Measurements from ENCODE around the gene MAP3K14.

The MAP3K14 gene

GRCh38 chr17:45277216-45277849 is 39.5 kb downstream of the MAP3K14 start:
- peak; percentile 86 for DNase-seq

- DNase-seq = no peak
Observed at GRCh38 chr17:45276031-45276430, 40.8 kb downstream of the MAP3K14 start.

- no peak for DNase-seq
Observed at GRCh38 chr17:45274033-45274432, 42.8 kb downstream of the MAP3K14 start.

DNA sequence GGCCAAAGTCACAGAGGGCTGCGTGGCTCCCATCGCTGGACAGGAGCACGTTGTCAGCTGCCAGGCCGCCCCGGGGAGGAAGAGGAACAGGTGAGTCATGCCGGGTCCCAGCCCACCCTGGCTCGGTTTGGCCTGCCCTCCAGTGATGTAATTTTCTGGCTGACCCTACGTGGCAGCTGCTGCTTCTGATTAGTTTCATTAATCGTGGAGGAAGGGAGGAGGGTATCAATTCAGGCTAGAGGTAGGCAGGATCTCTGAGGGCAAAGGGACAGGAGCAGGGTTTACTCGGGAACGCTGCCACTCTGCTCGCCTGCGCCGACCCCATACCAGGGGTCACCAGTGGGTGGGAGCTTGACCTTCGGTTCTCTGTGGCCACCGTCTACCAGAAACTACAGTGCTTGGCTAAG is 43.3 kb downstream of the MAP3K14 start:
- DNase-seq = no peak

GRCh38 chr17:45271603-45272002 is 45.2 kb downstream of the MAP3K14 start:
- no peak for DNase-seq

- DNase-seq = peak; percentile 60
Observed at GRCh38 chr17:45270828-45271418, 45.9 kb downstream of the MAP3K14 start.

DNA sequence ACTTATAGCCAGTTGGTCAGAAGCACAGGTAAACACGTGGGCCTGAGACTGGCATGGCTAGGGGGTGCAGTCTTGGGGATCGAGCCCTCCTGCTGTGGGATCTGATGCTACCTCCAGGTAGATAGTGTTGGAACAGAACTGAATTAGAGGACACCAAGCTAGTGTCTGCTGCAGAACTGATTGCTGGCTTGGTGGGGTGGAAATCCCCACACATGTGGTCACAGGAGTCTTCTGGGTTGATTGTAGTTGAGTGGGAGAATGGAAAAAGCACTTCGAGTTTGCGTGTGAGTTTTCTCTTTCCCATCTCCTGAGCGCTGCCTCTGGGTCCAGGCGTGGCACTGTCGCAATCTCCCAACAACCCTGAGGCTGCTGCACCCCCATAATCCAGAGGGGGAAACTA is 46.9 kb downstream of the MAP3K14 start:
- no peak for DNase-seq

- no peak for DNase-seq
Observed at GRCh38 chr17:45267436-45268055, 49.3 kb downstream of the MAP3K14 start.

GRCh38 chr17:45266372-45266926 is 50.4 kb downstream of the MAP3K14 start:
- DNase-seq = no peak

DNA sequence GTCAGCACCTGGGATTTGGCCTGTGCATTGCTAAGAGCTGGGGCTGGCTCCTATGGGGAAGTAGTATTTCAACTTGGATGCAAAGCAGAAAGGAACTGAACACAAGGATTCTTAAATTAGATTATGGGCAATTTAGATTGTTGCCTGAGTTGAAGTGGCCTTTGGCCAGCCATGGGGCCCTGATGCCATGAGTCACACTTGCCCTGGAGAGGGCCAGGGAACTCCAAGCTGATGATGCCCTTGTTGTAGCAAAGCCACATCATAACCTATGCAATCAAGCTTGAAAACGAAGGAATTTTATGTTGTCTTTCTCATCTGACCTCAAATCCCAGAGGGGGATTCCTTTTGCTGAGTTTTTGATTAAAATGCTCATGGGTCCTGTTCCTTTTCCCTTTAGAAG is 51.0 kb downstream of the MAP3K14 start:
- DNase-seq = no peak

DNA sequence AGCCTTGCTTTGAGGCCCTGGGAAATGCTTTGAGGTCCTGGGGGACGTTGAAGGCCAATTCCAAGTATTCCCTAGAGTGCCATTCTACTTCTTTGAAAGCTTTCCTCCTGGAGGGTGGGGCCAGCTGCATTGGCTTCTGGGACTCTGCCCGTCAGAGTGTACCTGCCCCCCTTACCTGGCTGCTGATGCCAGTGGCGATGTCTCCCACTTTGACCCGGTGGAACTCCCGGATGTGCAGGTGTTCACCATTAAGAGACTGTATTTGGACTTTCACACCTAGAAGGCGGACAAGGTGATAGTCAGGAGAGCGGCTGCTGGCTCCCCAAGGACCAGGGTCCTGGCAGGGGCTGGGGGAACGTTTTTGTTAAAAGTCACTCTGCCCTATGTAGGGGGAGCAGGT is 51.8 kb downstream of the MAP3K14 start:
- DNase-seq = no peak

DNA sequence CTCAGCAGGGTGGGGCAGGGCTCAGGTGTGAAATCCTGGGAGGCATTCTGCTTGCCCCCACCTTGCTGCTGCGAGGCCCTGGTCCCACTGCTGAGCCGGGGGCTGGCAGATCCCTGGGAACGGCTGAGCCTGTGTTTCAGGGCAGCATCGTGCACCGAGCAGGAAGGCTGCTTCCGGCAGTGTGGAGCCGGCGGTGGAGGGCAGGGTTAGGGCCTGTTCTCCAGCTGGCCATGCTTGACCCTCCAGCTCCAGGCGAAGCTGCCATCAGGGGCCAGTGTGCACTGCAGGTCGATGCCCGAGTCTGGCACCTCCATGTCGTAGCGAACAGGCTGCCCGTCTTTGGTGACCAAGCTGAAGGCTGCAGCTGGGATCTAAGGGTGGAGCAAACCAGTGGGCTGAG is 52.4 kb downstream of the MAP3K14 start:
- DNase-seq = no peak

- DNase-seq = no peak
Observed at GRCh38 chr17:45263477-45263860, 53.4 kb downstream of the MAP3K14 start.

DNA sequence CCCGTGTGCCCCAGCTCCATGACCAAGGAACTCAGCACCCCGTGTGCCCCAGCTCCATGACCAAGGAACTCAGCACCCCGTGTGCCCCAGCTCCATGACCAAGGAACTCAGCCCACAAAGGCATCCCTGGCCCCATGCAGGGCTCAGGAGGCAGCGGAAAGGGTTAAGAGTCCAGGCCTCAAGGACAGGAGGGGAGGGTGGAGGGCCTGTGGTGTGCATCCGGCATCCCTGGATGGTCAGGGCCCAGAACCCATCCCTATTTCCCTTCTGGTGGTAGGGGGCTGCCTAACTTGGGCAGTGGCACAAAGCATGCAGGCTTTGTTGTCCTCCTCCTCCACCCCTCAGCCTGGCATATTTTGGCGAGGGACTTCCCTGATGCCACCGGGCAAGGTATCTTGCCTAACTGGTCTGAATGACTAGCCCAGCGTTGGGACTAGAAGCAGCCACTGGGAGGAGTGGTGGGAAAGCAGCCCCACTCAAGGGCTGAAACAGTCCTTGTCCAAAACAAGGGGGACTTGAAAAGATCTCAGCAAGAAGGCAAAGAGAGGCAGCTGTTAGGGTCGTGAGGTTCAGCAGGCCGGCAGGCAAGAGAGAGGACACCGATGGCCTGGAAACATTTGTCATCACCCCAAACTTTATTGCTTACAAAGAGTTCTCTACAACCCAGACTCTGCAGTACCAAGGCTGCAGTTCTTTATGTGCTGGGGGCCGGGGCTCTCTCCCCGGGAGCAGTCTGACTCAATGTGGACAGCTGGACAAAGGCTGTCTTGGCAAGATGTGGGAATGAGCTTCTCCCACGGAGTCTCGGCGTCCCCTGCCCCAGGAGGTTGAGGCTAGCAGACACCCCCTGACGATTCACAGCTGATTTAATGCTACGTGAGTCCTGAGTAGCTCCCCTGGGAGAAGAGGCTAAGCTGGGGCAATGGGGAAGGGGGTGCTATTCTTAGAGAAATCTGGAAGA is 54.0 kb downstream of the MAP3K14 start:
- no peak for DNase-seq

DNA sequence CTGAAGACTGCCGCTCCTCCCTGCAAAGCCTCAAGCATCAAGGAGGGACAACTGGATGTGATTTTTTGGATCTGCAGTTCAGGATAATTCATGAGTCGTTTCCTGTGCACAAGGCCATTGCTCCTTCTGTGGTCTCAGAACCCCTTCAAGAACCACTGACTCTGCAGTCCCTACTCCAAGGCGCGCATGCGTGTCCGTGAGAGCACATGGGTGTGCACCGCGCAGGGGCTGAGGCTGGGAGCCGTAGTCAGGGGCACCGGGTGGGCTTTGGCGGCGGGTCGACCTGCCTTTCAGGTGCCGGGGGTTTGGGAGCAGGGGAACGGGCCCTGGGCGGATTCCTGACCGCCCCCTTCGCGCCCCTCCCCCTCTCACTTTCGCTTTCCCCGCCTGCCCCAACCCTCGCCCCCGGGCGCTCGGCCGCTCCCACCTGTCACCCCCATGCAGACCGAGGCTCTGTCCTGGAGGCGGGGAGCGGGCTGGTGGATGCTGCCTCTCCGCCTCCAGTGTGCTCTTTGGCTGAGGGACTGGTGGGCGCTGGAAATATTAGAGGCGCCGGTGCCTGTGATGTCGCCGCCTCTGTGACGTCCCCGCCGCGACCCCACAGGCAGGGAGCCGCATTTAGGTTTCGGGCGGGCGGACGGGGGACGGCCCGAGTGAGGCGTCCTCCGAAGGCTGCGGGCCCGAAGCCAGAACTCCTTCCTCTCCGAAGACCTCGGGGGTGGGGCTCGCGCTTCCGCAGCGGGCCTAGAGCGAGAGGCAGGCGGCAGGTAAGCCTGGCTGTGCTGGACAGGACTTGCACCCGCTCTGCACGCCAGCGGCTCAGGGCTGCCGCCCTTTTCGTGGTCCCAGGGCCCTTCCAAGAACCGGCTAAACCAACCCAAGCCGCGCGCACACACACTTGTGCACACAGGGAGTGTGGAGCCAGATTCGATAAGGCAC is 55.0 kb downstream of the MAP3K14 start, which contains the start of gene SPATA32:
TSS of gene SPATA32 (minus strand) at position 518 of the 939 bp plus-strand sequence. CDS start at position 440, 78 bp downstream.
- DNase-seq = peak; percentile 70

- no peak for DNase-seq
Observed at GRCh38 chr17:45260204-45260783, 56.5 kb downstream of the MAP3K14 start.

DNA sequence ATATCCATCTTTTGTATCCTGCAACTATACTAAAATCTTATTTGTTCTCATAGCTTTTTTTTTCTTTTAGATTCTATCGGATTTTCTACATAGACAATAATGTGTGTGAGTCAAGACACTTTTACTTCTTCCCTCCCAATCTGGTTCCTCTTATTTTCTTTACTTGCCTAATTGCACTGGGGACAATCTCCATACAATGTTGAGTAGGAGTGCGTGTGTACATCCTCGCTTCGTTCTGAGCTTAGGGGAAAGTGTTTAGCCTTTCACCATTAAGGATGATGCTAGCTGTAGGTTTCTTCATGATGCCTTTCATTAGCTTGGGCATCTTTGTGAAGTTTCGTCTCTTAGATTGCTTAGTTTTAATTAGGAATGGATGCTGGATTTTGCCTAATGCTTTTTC is 57.8 kb downstream of the MAP3K14 start:
- DNase-seq = no peak

- no peak for DNase-seq
Observed at GRCh38 chr17:45257115-45257514, 59.7 kb downstream of the MAP3K14 start.

DNA sequence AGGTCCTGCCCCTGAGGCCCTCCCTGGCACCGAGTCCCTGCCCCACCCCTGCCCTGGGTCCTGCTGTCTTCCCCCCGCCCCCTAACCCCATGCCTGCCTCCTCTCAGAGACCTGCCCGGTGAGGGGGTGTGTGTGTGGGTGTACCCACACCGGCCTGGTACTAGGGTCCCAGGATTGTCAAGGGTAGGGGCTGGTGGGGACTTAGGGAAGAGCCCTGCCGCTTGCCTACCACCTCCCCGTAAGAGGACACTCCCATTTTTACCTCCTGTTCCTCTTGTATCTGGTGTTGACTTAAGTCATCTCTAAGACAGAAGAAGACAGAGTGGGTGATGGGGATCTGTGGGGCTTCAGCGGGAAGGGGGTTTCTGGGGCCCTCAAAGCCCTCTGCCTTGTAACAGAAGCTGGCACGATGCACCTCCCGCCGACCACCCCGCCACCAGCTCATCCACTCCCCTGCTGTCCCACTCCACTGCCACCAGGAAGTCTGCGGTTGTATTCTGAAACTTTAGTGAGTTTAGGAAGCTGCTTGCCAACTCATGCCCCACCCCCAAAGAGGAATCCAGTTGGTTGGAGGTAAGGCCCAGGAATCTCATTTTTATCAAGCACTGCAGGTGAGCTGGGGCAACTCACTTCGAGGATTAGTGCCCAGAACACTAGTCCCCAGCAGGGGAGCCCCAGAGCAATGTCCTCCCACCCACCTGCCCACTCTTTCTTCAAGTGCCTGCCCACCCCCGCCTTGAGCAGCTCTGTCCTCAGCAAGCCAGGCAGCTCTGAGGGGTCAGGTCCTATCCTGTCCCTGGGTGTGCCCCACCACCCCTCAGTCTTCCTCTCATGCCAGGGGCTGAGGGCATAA is 60.5 kb downstream of the MAP3K14 start:
- no peak for DNase-seq

DNA sequence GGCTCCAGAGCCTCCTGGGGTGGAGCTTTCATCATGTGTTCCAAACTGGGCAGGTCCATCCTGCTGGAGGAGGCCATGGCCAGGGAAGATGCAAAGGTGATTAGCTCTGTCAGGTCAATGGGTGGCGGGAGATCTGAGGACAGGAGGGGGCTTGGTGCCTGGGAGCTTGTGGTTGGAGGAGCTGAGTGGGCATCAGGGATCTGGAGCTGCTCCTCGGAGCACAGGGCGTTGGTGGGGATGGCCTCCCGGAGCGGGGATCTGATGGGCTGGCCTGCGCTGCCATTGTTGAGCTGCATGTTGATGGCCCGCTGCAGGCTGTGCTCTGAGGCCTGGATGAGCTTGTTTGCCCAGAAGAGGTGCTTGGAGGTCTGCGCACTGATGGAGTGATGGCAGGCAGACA is 61.5 kb downstream of the MAP3K14 start:
- DNase-seq = no peak

Data from activated CD4-positive, CD25-positive, alpha-beta regulatory T cell treated with anti-CD3 and anti-CD28 coated beads, Interleukin-2, amount 50 U/mL, for 72 hours (primary cell).